ENCODE measurements around the gene TTLL7. TPM values are rescaled to one million over a fixed set of nuclear protein-coding genes. Genes with fewer than 3 reads are reported as not detected.
A peak's percentile ranks its signal among the peaks of the same experiment; 100 is the strongest.

Gene TTLL7
- total RNA-seq, 1 donor from 2014 or later: 44.2 TPM

- DNase-seq: peak; percentile 87
Observed at GRCh38 chr1:83815330-83815729, 183.6 kb downstream of the TTLL7 start.

Other genes with a start within 250 kb of the TTLL7 start
- 36.7 TPM for gene PRKACB, start 145.1 kb upstream of the TTLL7 start, total RNA-seq

Measured in tongue (tissue), 2 donors.